SK-N-SH (cell line): Measurements from ENCODE around the gene LGALS12.

ENCODE experiments used
- EP300 ChIP-seq, 2 experiments: IDR thresholded peaks; 2 replicates each; pipeline versions ENCODE4 v1.4.0 to v1.6.1; 2012; ENCODE audit warnings: borderline replicate concordance in 1 of 2, low read depth in 1 of 2, low read length in 1 of 2
- EZH2phosphoT487 ChIP-seq: fragments of 200-600 bp; sonication (generic); IDR thresholded peaks from 2 replicates; pipeline ENCODE4 v1.6.1; 2017; ENCODE audit warnings: low read depth, mixed run types, mild to moderate bottlenecking, antibody characterized with exemption, moderate library complexity, borderline replicate concordance
- FOXM1 ChIP-seq: IDR thresholded peaks from 2 replicates; pipeline ENCODE4 v1.4.0; 2012; ENCODE audit warnings: low read depth, mild to moderate bottlenecking
- NRF1 ChIP-seq: IDR thresholded peaks from 2 replicates; pipeline ENCODE4 v1.6.1; 2012; ENCODE audit warnings: low read depth, mild to moderate bottlenecking, low read length
- RFX5 ChIP-seq: IDR thresholded peaks from 2 replicates; pipeline ENCODE4 v1.6.1; 2012; ENCODE audit warnings: mild to moderate bottlenecking, improper control_type of control experiment, low read length
- RXRA ChIP-seq: IDR thresholded peaks from 2 replicates; pipeline ENCODE4 v1.4.0; 2012; ENCODE audit warnings: low read depth, mild to moderate bottlenecking, borderline replicate concordance
- SMC3 ChIP-seq: IDR thresholded peaks from 2 replicates; pipeline ENCODE4 v1.6.1; 2012; ENCODE audit warnings: low read depth, low read length, improper control_type of control experiment
- YY1 ChIP-seq: IDR thresholded peaks from 2 replicates; pipeline ENCODE4 v1.4.0; 2012; ENCODE audit warnings: low read depth, mild to moderate bottlenecking
- TF ChIP-seq, protein P1 (sequence below): fragments of 200-600 bp; sonication (generic); IDR thresholded peaks from 2 replicates; pipeline ENCODE4 v1.6.1; 2017; ENCODE audit warnings: antibody characterized with exemption, mild to moderate bottlenecking, moderate library complexity
- TF ChIP-seq, protein P2 (sequence below): IDR thresholded peaks from 2 replicates; pipeline ENCODE4 v1.6.1; 2012; ENCODE audit warnings: mild to moderate bottlenecking, low read depth, low read length, moderate library complexity
- TF ChIP-seq, protein P3 (sequence below): IDR thresholded peaks from 2 replicates; pipeline ENCODE4 v1.4.0; 2012; ENCODE audit warnings: low read depth
- TF ChIP-seq, protein P4 (sequence below): IDR thresholded peaks from 2 replicates; pipeline ENCODE4; 2012

DNA sequence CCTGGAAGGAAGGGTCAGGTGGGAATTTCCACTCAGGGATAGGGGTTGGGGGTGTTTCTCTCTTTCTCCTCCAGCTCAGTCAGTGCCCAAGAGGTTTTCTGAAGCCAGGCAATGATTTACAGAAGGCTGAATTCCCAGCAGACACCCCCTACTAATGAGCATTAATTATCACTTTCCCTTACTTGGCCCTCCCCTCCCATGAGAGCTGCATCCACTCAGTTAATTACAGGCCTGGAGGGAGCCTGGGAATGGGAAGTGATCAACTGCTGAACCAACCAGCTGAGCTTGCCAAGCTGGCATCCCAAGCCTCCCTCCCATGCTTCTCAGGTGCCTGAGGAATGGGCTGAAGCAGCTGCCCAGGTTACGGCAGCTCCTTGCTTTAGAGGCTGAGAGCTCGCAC lies 992 bp downstream of the LGALS12 start:
- TF ChIP-seq, protein P1, sequence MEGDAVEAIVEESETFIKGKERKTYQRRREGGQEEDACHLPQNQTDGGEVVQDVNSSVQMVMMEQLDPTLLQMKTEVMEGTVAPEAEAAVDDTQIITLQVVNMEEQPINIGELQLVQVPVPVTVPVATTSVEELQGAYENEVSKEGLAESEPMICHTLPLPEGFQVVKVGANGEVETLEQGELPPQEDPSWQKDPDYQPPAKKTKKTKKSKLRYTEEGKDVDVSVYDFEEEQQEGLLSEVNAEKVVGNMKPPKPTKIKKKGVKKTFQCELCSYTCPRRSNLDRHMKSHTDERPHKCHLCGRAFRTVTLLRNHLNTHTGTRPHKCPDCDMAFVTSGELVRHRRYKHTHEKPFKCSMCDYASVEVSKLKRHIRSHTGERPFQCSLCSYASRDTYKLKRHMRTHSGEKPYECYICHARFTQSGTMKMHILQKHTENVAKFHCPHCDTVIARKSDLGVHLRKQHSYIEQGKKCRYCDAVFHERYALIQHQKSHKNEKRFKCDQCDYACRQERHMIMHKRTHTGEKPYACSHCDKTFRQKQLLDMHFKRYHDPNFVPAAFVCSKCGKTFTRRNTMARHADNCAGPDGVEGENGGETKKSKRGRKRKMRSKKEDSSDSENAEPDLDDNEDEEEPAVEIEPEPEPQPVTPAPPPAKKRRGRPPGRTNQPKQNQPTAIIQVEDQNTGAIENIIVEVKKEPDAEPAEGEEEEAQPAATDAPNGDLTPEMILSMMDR, result no peak
- TF ChIP-seq, protein P2, sequence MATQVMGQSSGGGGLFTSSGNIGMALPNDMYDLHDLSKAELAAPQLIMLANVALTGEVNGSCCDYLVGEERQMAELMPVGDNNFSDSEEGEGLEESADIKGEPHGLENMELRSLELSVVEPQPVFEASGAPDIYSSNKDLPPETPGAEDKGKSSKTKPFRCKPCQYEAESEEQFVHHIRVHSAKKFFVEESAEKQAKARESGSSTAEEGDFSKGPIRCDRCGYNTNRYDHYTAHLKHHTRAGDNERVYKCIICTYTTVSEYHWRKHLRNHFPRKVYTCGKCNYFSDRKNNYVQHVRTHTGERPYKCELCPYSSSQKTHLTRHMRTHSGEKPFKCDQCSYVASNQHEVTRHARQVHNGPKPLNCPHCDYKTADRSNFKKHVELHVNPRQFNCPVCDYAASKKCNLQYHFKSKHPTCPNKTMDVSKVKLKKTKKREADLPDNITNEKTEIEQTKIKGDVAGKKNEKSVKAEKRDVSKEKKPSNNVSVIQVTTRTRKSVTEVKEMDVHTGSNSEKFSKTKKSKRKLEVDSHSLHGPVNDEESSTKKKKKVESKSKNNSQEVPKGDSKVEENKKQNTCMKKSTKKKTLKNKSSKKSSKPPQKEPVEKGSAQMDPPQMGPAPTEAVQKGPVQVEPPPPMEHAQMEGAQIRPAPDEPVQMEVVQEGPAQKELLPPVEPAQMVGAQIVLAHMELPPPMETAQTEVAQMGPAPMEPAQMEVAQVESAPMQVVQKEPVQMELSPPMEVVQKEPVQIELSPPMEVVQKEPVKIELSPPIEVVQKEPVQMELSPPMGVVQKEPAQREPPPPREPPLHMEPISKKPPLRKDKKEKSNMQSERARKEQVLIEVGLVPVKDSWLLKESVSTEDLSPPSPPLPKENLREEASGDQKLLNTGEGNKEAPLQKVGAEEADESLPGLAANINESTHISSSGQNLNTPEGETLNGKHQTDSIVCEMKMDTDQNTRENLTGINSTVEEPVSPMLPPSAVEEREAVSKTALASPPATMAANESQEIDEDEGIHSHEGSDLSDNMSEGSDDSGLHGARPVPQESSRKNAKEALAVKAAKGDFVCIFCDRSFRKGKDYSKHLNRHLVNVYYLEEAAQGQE, result no peak
- no peak for TF ChIP-seq SMC3
- TF ChIP-seq RXRA, result no peak
- TF ChIP-seq, protein P3, sequence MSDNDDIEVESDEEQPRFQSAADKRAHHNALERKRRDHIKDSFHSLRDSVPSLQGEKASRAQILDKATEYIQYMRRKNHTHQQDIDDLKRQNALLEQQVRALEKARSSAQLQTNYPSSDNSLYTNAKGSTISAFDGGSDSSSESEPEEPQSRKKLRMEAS, result no peak
- TF ChIP-seq, protein P4, sequence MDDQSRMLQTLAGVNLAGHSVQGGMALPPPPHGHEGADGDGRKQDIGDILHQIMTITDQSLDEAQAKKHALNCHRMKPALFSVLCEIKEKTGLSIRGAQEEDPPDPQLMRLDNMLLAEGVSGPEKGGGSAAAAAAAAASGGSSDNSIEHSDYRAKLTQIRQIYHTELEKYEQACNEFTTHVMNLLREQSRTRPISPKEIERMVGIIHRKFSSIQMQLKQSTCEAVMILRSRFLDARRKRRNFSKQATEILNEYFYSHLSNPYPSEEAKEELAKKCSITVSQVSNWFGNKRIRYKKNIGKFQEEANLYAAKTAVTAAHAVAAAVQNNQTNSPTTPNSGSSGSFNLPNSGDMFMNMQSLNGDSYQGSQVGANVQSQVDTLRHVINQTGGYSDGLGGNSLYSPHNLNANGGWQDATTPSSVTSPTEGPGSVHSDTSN, result no peak
- no peak for TF ChIP-seq YY1
- TF ChIP-seq EZH2phosphoT487, result no peak
- no peak for TF ChIP-seq FOXM1
- no peak for TF ChIP-seq NRF1
- TF ChIP-seq EP300 (IDR thresholded peaks at IDR 0.05; ENCODE audit: borderline replicate concordance in 1 of 2, low read depth in 1 of 2, low read length in 1 of 2), result no peak
- no peak for TF ChIP-seq RFX5
